SK-N-SH (cell line): ENCODE results near the gene CHMP6. TPM values are rescaled to one million over a fixed set of nuclear protein-coding genes. Genes with fewer than 3 reads are reported as not detected.

Source experiments
- CTCF ChIA-PET: fragments of 300-600, 350-600 bp; formaldehyde crosslinking; extraction: SDS; loops from one replicate; lab custom pipeline; 2021; lab: Yijun Ruan, JAX
- POLR2A ChIA-PET: fragments of 350-600 bp; sonication (Branson Sonifier 250); formaldehyde crosslinking; extraction: SDS; loops from one replicate; lab custom pipeline; 2020; ENCODE audit warnings: antibody characterized with exemption, inconsistent platforms; lab: Yijun Ruan, JAX
- DNase-seq: peaks from one replicate; pipeline ENCODE4 v3.0.0; 2012
- H2AFZ ChIP-seq: fragments of 200-600 bp; sonication (generic); 2 replicates; pipeline ENCODE4 v1.8.1; 2016; ENCODE audit warnings: antibody characterized with exemption, mild to moderate bottlenecking, low read depth
- H3F3A ChIP-seq: fragments of 200-600 bp; sonication (generic); replicated peaks from 2 replicates; pipeline ENCODE3; 2016; ENCODE audit warnings: antibody characterized with exemption, mild to moderate bottlenecking; ENCODE audit not compliant: insufficient read depth
- H3K27ac ChIP-seq, 2 experiments: fragments of 200-500 bp in 1 of 2; fragments of 200-600 bp in 1 of 2; sonication (Bioruptor generic) in 1 of 2; sonication (generic), shearing (Covaris generic) in 1 of 2; 2 replicates each; pipeline versions ENCODE4 v1.5.1 to v1.6.1; 2014 to 2016; ENCODE audit warnings: low read depth in 2 of 2, inconsistent platforms in 1 of 2, low read length in 1 of 2, mild to moderate bottlenecking in 1 of 2, mixed read lengths in 1 of 2
- H3K27me3 ChIP-seq: fragments of 200-600 bp; sonication (generic), shearing (Covaris generic); 2 replicates; pipeline ENCODE4 v1.6.1; 2016; ENCODE audit warnings: mixed run types; ENCODE audit not compliant: insufficient read depth
- H3K36me3 ChIP-seq, 2 experiments: fragments of 200-500 bp in 1 of 2; fragments of 200-600 bp in 1 of 2; sonication (Bioruptor generic) in 1 of 2; sonication (generic) in 1 of 2; replicated peaks in 1 of 2; 2 replicates each; pipeline versions ENCODE3 to v1.5.1; 2014 to 2016; ENCODE audit warnings: low read length in 1 of 2, mild to moderate bottlenecking in 1 of 2; ENCODE audit not compliant: insufficient read depth in 2 of 2, control insufficient read depth in 1 of 2
- H3K4me1 ChIP-seq, 2 experiments: fragments of 200-500 bp in 1 of 2; fragments of 200-600 bp in 1 of 2; sonication (Bioruptor generic) in 1 of 2; sonication (generic), shearing (Covaris generic) in 1 of 2; 2 replicates each; pipeline versions ENCODE4 v1.5.1 to v1.6.1; 2014 to 2016; ENCODE audit warnings: low read depth in 1 of 2, low read length in 1 of 2, mixed run types in 1 of 2; ENCODE audit not compliant: insufficient read depth in 2 of 2, control insufficient read depth in 1 of 2
- H3K4me2 ChIP-seq: fragments of 200-600 bp; sonication (generic), shearing (Covaris generic); 2 replicates; pipeline ENCODE4 v1.6.1; 2017; ENCODE audit warnings: mixed run types
- H3K4me3 ChIP-seq, 2 experiments: fragments of 200-500 bp in 1 of 2; fragments of 200-600 bp in 1 of 2; sonication (Bioruptor generic) in 1 of 2; sonication (generic), shearing (Covaris generic) in 1 of 2; 2 replicates each; pipeline versions ENCODE4 v1.5.1 to v1.8.1; 2014 to 2016; ENCODE audit warnings: low read depth in 2 of 2, inconsistent platforms in 1 of 2, low read length in 1 of 2, mild to moderate bottlenecking in 1 of 2, mixed read lengths in 1 of 2, moderate library complexity in 1 of 2
- H3K79me2 ChIP-seq: fragments of 200-600 bp; sonication (generic); 2 replicates; pipeline ENCODE4 v1.8.1; 2017; ENCODE audit warnings: mild to moderate bottlenecking; ENCODE audit not compliant: insufficient read depth
- H3K9ac ChIP-seq: fragments of 200-600 bp; sonication (generic); 2 replicates; pipeline ENCODE4 v1.6.1; 2017; ENCODE audit warnings: mixed run types
- H3K9me2 ChIP-seq: fragments of 200-600 bp; sonication (generic); 2 replicates; pipeline ENCODE4 v1.6.1; 2017; ENCODE audit warnings: mixed run types
- H3K9me3 ChIP-seq: fragments of 200-600 bp; sonication (generic); 2 replicates; pipeline ENCODE4 v1.6.1; 2017; ENCODE audit warnings: mixed run types, mild to moderate bottlenecking, moderate library complexity
- H4K20me1 ChIP-seq: fragments of 200-600 bp; sonication (generic); 2 replicates; pipeline ENCODE4 v1.6.1; 2017; ENCODE audit warnings: mild to moderate bottlenecking, mixed run types; ENCODE audit not compliant: insufficient read depth
- ELF1 ChIP-seq: IDR thresholded peaks from 2 replicates; pipeline ENCODE4 v1.4.0; 2012
- FOSL2 ChIP-seq: IDR thresholded peaks from 2 replicates; pipeline ENCODE4 v1.4.0; 2012; ENCODE audit warnings: low read depth, mild to moderate bottlenecking, moderate library complexity, borderline replicate concordance
- FOXJ3 ChIP-seq: sonication (generic); formaldehyde crosslinking; IDR thresholded peaks from 2 replicates; pipeline ENCODE4 v1.5.1; 2020; ENCODE audit warnings: mild to moderate bottlenecking, missing genetic modification reagents
- GABPA ChIP-seq: IDR thresholded peaks from 2 replicates; pipeline ENCODE4 v1.4.0; 2012; ENCODE audit warnings: low read depth, mild to moderate bottlenecking
- GATA2 ChIP-seq: sonication (generic); formaldehyde crosslinking; IDR thresholded peaks from 2 replicates; pipeline ENCODE4 v1.5.0; 2020; ENCODE audit warnings: mild to moderate bottlenecking, missing genetic modification reagents
- JUND ChIP-seq: IDR thresholded peaks from 2 replicates; pipeline ENCODE4 v1.4.0; 2012
- MEF2A ChIP-seq: IDR thresholded peaks from 2 replicates; pipeline ENCODE4 v1.4.0; 2012; ENCODE audit warnings: low read depth, borderline replicate concordance
- MXI1 ChIP-seq: IDR thresholded peaks from 2 replicates; pipeline ENCODE4 v1.6.1; 2012; ENCODE audit warnings: mild to moderate bottlenecking, low read depth, low read length, improper control_type of control experiment
- NFIC ChIP-seq: IDR thresholded peaks from 2 replicates; pipeline ENCODE4 v1.4.0; 2012; ENCODE audit warnings: borderline replicate concordance
- POLR2AphosphoS5 ChIP-seq: IDR thresholded peaks from 2 replicates; pipeline ENCODE4 v1.6.1; 2012; ENCODE audit warnings: low read depth, low read length
- RAD21 ChIP-seq: IDR thresholded peaks from 2 replicates; pipeline ENCODE4 v1.6.1; 2012; ENCODE audit warnings: mild to moderate bottlenecking, low read length
- RCOR1 ChIP-seq: fragments of 150-350 bp; IDR thresholded peaks from 2 replicates; pipeline ENCODE4 v1.6.1; 2017; ENCODE audit warnings: antibody characterized with exemption, low read length
- SIN3A ChIP-seq: IDR thresholded peaks from 2 replicates; pipeline ENCODE4 v1.6.1; 2012; ENCODE audit warnings: low read depth, mild to moderate bottlenecking, low read length, moderate library complexity, borderline replicate concordance
- SMC3 ChIP-seq: IDR thresholded peaks from 2 replicates; pipeline ENCODE4 v1.6.1; 2012; ENCODE audit warnings: low read depth, low read length, improper control_type of control experiment
- TCF12 ChIP-seq: IDR thresholded peaks from 2 replicates; pipeline ENCODE4 v1.4.0; 2012
- TEAD4 ChIP-seq: IDR thresholded peaks from 2 replicates; pipeline ENCODE4 v1.4.0; 2012; ENCODE audit warnings: mild to moderate bottlenecking, borderline replicate concordance; ENCODE audit not compliant: insufficient read depth
- YY1 ChIP-seq: IDR thresholded peaks from 2 replicates; pipeline ENCODE4 v1.4.0; 2012; ENCODE audit warnings: low read depth, mild to moderate bottlenecking
- WGBS: methylation state at CpG from one replicate; pipeline ENCODE4 v1.1.6; 2017; ENCODE audit warnings: low lambda C conversion rate; 5-methylcytosine and 5-hydroxymethylcytosine counted together
- polyA plus RNA-seq, 3 experiments: library from polyadenylated mRNA; depleted of rRNA; stranded (reverse); fragments of >200 nt; gene quantifications; 2 replicates each; pipeline ENCODE4 v1.2.3, GENCODE V29; 2012
- TF ChIP-seq, protein P1 (sequence below): fragments of 150-350 bp; IDR thresholded peaks from 2 replicates; pipeline ENCODE4 v1.6.1; 2017; ENCODE audit warnings: antibody characterized with exemption, low read length, low read depth, borderline replicate concordance
- TF ChIP-seq, protein P2 (sequence below): IDR thresholded peaks from 2 replicates; pipeline ENCODE4 v1.6.1; 2012; ENCODE audit warnings: mild to moderate bottlenecking, low read depth, low read length, moderate library complexity
- TF ChIP-seq, protein P3 (sequence below): IDR thresholded peaks from 2 replicates; pipeline ENCODE4 v1.4.0; 2012; ENCODE audit warnings: low read depth

CHMP6 gene
- polyA plus RNA-seq, 1 of the 3 experiments (the other 2 are of a cell fraction), result 44.1 TPM

DNA sequence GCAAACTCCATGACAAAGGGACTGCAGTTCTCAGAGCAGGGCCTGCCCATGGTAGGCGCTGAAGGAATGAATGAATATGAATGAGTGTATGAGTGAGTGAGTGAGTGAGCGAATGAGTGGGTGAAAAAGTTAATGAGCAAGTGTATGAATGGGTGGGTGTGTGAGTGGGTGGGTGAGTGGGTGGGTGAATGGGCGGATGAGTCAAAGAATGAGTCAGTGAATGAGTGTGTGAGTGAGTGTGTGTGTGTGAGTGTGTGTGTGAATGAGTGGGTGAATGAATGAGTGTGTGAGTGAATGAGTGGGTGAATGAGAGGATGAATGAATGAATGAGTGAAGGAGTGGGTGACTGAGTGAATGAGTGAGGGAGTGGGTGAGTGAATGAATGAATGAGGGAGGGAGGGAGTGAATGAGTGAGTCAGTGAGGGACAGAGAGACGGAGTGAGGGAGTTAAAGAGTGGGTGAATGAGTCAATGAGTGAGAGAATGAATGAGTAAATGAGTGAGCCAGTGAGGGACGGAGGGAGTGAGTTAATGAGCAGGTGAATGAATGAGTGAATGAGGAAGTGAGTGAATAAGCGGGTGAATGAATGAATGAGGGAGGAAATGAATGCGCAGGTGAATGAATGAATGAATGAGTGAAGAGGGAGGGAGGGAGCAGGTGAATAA is 11.1 kb upstream of the CHMP6 start:
- no peak for DNase-seq

DNA sequence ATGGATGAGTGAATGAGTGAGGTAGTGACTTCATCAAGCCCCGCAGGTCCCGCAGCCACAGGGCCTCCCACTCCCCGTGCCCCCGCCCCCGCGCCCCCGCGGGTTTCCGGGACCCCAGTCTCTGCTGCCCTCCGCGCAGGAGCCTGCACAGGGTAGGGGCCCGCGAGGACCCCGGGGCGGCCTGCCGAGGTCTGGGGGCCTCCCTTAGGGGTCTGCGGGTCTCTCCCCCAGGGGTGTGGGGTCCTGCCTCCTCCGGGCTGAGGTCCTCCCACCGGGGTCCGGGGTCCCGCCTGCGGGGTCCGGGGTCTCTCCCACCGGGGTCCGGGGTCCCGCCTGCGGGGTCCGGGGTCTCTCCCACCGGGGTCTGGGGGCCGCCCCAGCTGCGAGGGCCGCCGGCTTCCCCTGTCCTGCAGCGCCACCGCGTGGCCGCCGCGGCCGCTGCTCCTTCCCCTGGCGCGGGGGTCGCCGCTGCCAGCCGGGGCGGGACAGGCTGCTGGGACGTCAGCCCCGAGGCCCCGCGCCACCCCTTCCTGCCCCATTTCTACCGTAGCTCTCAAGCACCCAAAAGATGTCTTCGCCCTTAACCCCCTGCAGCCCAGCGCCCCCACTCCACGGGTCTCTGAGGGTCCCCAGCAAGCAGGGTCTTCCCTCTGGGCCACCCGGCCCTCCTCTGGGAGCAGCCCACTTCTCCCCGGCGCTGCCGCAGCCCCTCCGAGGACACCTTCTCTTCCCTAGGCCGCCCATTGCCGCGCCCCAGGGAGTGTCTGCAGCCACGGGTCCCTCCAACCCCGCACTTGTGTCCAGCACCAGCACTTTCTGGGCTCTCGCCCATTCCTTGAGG is 10.4 kb upstream of the CHMP6 start:
- H3K36me3 ChIP-seq, result no peaks in the 10 kb centered on the region
- ChIA-PET CTCF (interaction anchor here (0.5 to 2.5 kb wide), 51 partner anchors 10 to 1054 kb away, joined by 3 to 81 read pairs (median 4); partner anchors contain the start of genes CHMP6, NPTX1 and RPTOR), POLR2A (interaction anchor here (1.2 kb wide), 1 partner anchor 557 kb away, joined by 3 read pairs; no protein-coding TSS in a partner anchor)
- H2AFZ ChIP-seq, result no peak overlapping the region
- no peak overlapping the region for H3K9ac ChIP-seq
- H3F3A ChIP-seq, result peaks cover 7% of the 10 kb centered on the region
- no peak overlapping the region for H3K27ac ChIP-seq
- no peaks in the 10 kb centered on the region for H3K9me3 ChIP-seq
- no peaks in the 10 kb centered on the region; a peak in 1 of 4 replicates for H3K4me1 ChIP-seq
- 5% methylated on average over 55 of the region's 65 CpGs for WGBS
- peak overlapping the region; percentile 25 to 44 for H3K4me3 ChIP-seq
- H3K4me2 ChIP-seq, result peak overlapping the region; percentile 75; the same call in 1 of the 2 replicates
- H4K20me1 ChIP-seq, result no peaks in the 10 kb centered on the region
- H3K27me3 ChIP-seq, result no peaks in the 10 kb centered on the region
- no peaks in the 10 kb centered on the region for H3K79me2 ChIP-seq
- H3K9me2 ChIP-seq, result no peaks in the 10 kb centered on the region
- DNase-seq, result peak; percentile 99
- TF ChIP-seq, protein P1, sequence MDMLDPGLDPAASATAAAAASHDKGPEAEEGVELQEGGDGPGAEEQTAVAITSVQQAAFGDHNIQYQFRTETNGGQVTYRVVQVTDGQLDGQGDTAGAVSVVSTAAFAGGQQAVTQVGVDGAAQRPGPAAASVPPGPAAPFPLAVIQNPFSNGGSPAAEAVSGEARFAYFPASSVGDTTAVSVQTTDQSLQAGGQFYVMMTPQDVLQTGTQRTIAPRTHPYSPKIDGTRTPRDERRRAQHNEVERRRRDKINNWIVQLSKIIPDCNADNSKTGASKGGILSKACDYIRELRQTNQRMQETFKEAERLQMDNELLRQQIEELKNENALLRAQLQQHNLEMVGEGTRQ, result no peak
- TF ChIP-seq RCOR1 (no peak), TEAD4 (no peak), SMC3 (peak; percentile 83), SIN3A (no peak), ELF1 (no peak), RAD21 (peak; percentile 86), YY1 (no peak), NFIC (no peak), MEF2A (no peak), JUND (no peak), POLR2AphosphoS5 (no peak), GABPA (no peak), FOXJ3 (CRISPR knock-in tag) (no peak), MXI1 (no peak), FOSL2 (no peak), GATA2 (CRISPR knock-in tag) (no peak), TCF12 (no peak)
- TF ChIP-seq, protein P2, sequence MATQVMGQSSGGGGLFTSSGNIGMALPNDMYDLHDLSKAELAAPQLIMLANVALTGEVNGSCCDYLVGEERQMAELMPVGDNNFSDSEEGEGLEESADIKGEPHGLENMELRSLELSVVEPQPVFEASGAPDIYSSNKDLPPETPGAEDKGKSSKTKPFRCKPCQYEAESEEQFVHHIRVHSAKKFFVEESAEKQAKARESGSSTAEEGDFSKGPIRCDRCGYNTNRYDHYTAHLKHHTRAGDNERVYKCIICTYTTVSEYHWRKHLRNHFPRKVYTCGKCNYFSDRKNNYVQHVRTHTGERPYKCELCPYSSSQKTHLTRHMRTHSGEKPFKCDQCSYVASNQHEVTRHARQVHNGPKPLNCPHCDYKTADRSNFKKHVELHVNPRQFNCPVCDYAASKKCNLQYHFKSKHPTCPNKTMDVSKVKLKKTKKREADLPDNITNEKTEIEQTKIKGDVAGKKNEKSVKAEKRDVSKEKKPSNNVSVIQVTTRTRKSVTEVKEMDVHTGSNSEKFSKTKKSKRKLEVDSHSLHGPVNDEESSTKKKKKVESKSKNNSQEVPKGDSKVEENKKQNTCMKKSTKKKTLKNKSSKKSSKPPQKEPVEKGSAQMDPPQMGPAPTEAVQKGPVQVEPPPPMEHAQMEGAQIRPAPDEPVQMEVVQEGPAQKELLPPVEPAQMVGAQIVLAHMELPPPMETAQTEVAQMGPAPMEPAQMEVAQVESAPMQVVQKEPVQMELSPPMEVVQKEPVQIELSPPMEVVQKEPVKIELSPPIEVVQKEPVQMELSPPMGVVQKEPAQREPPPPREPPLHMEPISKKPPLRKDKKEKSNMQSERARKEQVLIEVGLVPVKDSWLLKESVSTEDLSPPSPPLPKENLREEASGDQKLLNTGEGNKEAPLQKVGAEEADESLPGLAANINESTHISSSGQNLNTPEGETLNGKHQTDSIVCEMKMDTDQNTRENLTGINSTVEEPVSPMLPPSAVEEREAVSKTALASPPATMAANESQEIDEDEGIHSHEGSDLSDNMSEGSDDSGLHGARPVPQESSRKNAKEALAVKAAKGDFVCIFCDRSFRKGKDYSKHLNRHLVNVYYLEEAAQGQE, result no peak
- TF ChIP-seq, protein P3, sequence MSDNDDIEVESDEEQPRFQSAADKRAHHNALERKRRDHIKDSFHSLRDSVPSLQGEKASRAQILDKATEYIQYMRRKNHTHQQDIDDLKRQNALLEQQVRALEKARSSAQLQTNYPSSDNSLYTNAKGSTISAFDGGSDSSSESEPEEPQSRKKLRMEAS, result no peak

More for the DNA sequence above, 11.1 kb upstream of the CHMP6 start:
- Histone ChIP-seq H3K79me2 (no peaks in the 10 kb centered on the region), H3K9me3 (no peaks in the 10 kb centered on the region), H4K20me1 (no peaks in the 10 kb centered on the region)
- CTCF ChIA-PET, result interaction anchor here (0.5 to 9.7 kb wide), 44 partner anchors 11 to 1053 kb away, joined by 3 to 81 read pairs (median 4); partner anchors contain the start of genes CHMP6, NPTX1 and RPTOR
- TF ChIP-seq ELF1 (no peak), FOSL2 (peak; percentile 35; the same call in 1 of the 2 replicates)
- TF ChIP-seq, all 33 proteins: peak for 1
- no peaks in the 10 kb centered on the region for H3K9me2 ChIP-seq
- no peaks in the 10 kb centered on the region; a peak in 1 of 4 replicates for H3K4me1 ChIP-seq
- H3K4me2 ChIP-seq, result peak overlapping the region; percentile 75; the same call in 1 of the 2 replicates
- POLR2A ChIA-PET, result interaction anchor here (1.2 kb wide), 1 partner anchor 556 kb away, joined by 3 read pairs; no protein-coding TSS in a partner anchor
- no peaks in the 10 kb centered on the region for H3K36me3 ChIP-seq
- WGBS, result 48% methylated on average over 7 of the region's 7 CpGs
- no peak overlapping the region for H3K27ac ChIP-seq
- H3K4me3 ChIP-seq, result no peak overlapping the region
- peaks cover 7% of the 10 kb centered on the region for H3F3A ChIP-seq
- H3K9ac ChIP-seq, result no peak overlapping the region
- H2AFZ ChIP-seq, result no peak overlapping the region
- 0 out of 2 replicates have a peak, but pooled peaks cover 2% of the 10 kb centered on the region for H3K27me3 ChIP-seq
